CD4-positive, CD25-positive, alpha-beta regulatory T cell (primary cell): ENCODE data around the gene YBX1. TPM values are rescaled to one million over a fixed set of nuclear protein-coding genes. Genes with fewer than 3 reads are reported as not detected.
"Not testable (repeated sequence)": the region's sequence is repeated elsewhere in the genome, so short reads cannot be mapped to it uniquely, and the experiment has no call there.

Experiments used
- ATAC-seq, 2 donors: fragments of 150-1000 bp; cut with Tn5 transposase; one replicate each; pipeline ENCODE4 v1.10.0; 2021; ENCODE audit warnings: low read depth in 2 of 2, moderate number of reproducible peaks in 2 of 2, moderate library complexity in 1 of 2
- DNase-seq, 3 donors: peaks; one replicate each; pipeline versions ENCODE4 v3.0.0 to v3.0.0-alpha.2; 2012 to 2022; ENCODE audit warnings: mixed read lengths in 1 of 3
- H3K27ac ChIP-seq: one replicate; pipeline ENCODE4 v1.7.0; 2013; ENCODE audit warnings: mild to moderate bottlenecking, low read length; ENCODE audit not compliant: insufficient read depth, poor library complexity, severe bottlenecking
- H3K27me3 ChIP-seq: one replicate; pipeline ENCODE4 v1.7.0; 2013; ENCODE audit warnings: low read length; ENCODE audit not compliant: control insufficient read depth, insufficient read depth
- H3K36me3 ChIP-seq: one replicate; pipeline ENCODE4 v1.7.0; 2013; ENCODE audit warnings: mild to moderate bottlenecking, low read length, moderate library complexity; ENCODE audit not compliant: control insufficient read depth, insufficient read depth
- H3K4me1 ChIP-seq: 2 replicates; pipeline ENCODE4 v1.7.0; 2013; ENCODE audit warnings: mild to moderate bottlenecking, low read length; ENCODE audit not compliant: insufficient read depth, control insufficient read depth, poor library complexity, severe bottlenecking
- H3K4me3 ChIP-seq: one replicate; pipeline ENCODE4 v1.7.0; 2013; ENCODE audit warnings: low read depth, mild to moderate bottlenecking, low read length, moderate library complexity
- H3K9me3 ChIP-seq, 2 experiments: 1 replicate in 1 of 2; 2 replicates in 1 of 2; pipeline ENCODE4 v1.7.0; 2013; ENCODE audit warnings: low read length in 2 of 2, mild to moderate bottlenecking in 1 of 2, moderate library complexity in 1 of 2; ENCODE audit not compliant: control insufficient read depth in 2 of 2
- H3K27ac Mint-ChIP-seq, 3 donors: one replicate each; pipeline ENCODE4 v1.8.0; 2020 to 2022; ENCODE audit warnings: mild to moderate bottlenecking in 3 of 3, mixed read lengths in 3 of 3, moderate library complexity in 2 of 3
- H3K27me3 Mint-ChIP-seq: one replicate; pipeline ENCODE4 v1.8.0; 2022; ENCODE audit warnings: mild to moderate bottlenecking, mixed read lengths
- H3K36me3 Mint-ChIP-seq: one replicate; pipeline ENCODE4 v1.8.0; 2020; ENCODE audit warnings: mixed read lengths
- H3K4me1 Mint-ChIP-seq, 4 donors: one replicate each; pipeline ENCODE4 v1.8.0; 2020 to 2022; ENCODE audit warnings: mixed read lengths in 4 of 4, mild to moderate bottlenecking in 1 of 4
- H3K4me3 Mint-ChIP-seq, 4 donors: one replicate each; pipeline ENCODE4 v1.8.0; 2020 to 2022; ENCODE audit warnings: mild to moderate bottlenecking in 4 of 4, mixed read lengths in 4 of 4, moderate library complexity in 3 of 4
- H3K9me3 Mint-ChIP-seq, 7 donors: one replicate each; pipeline ENCODE4 v1.8.0; 2020 to 2022; ENCODE audit warnings: mixed read lengths in 7 of 7, mild to moderate bottlenecking in 3 of 7, moderate library complexity in 2 of 7
- polyA plus RNA-seq, 4 donors: library from polyadenylated mRNA; unstranded; fragments of 300-500 nt; fragmentation: Illumina TruSeq; gene quantifications; one replicate each; pipeline ENCODE4 v1.2.3, GENCODE V29; 2021
- total RNA-seq: library from RNA; stranded (reverse); gene quantifications from one replicate; pipeline ENCODE4 v1.2.3, GENCODE V29; 2022

The YBX1 gene
- total and polyA plus RNA-seq, 5 donors from 2014 or later = 89.9 to 323 (median 95.5) TPM

DNA sequence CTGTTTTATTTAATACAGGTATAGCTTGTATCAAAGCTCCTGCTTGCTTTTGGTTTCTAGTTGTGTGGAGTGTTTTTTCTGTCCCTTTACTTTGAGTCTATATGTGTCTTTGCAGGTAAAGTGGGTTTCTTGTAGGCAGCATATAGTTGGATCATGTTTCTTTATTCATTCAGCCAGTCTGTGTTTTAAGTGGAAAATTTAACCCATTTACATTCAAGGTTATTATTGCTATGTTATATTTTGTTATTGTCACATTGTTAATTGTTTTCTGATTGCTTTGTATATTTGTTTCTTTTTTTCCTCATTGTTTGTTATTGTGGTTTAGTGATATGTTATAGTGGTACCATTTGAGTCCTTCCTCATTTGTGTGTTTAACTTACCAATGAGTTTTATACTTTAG lies 31.1 kb downstream of the YBX1 start:
- ATAC-seq = no peak
- no peak for DNase-seq
- H3K36me3 ChIP-seq = peaks cover 13% of the 10 kb centered on the region
- peaks cover 0 to 19% (median 9%) of the 10 kb centered on the region in 7 donors for H3K9me3 Mint-ChIP-seq
- H3K9me3 ChIP-seq = peaks cover 18 to 22% of the 10 kb centered on the region in 2 experiments
- no peak overlapping the region for H3K4me3 ChIP-seq
- no peaks in the 10 kb centered on the region for H3K27me3 Mint-ChIP-seq
- H3K36me3 Mint-ChIP-seq = peaks cover 58% of the 10 kb centered on the region
- H3K27me3 ChIP-seq = no peaks in the 10 kb centered on the region
- no peak overlapping the region for H3K27ac Mint-ChIP-seq
- H3K4me1 ChIP-seq = no peaks in the 10 kb centered on the region
- no peak overlapping the region for H3K27ac ChIP-seq
- H3K4me3 Mint-ChIP-seq = no peak overlapping the region
- peaks cover 7 to 17% (median 11%) of the 10 kb centered on the region in 4 donors for H3K4me1 Mint-ChIP-seq

DNA sequence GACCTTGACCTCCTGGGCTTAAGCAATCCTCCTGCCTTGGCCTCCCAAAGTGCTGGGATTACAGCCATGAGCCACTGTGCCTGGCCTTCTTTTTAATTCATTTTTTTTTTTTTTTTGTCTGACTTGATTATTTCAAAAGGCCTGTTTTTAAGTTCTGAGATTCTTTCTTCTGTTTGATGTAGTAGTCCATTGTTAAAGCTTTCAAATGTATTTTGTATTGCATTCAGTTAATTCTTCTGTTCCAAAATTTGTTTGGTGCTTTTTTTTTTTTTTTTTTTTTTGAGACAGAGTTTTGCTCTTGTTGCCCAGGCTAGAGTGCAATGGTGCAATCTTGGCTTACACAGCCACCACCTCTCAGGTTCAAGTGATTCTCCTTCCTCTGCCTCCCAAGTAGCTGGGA lies 32.2 kb downstream of the YBX1 start:
- not testable (repeated sequence) for ATAC-seq, H3K27ac Mint-ChIP-seq, H3K27me3 ChIP-seq, DNase-seq, H3K27ac ChIP-seq, H3K4me3 Mint-ChIP-seq, H3K4me3 ChIP-seq, H3K27me3 Mint-ChIP-seq, H3K4me1 ChIP-seq
- Mint-ChIP-seq H3K36me3 (peaks cover 58% of the 10 kb centered on the region), H3K9me3 (peaks cover 0 to 19% (median 9%) of the 10 kb centered on the region in 7 donors), H3K4me1 (peaks cover 7 to 15% (median 10%) of the 10 kb centered on the region in 4 donors)
- Histone ChIP-seq H3K9me3 (peaks cover 18 to 22% of the 10 kb centered on the region in 2 experiments), H3K36me3 (peaks cover 12% of the 10 kb centered on the region)

DNA sequence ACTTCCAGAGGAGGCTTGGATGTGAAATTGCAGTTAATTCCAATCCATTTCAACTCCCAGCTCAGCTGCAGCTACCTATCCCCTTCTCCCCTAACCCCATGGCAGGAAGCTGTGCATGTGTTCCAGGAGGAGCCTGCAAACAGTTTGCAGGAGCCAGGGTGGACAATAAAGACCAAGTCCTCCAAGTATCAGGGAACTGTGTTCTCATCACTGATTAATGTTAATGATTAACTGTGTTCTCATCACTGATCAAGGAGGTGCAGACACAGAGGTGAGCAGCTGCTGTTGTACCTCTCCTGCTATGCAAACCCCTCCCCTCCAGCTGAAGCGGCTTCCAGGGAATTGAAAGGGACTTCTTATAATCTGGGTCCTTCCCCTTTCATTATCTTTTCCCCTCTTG lies 38.6 kb downstream of the YBX1 start:
- Mint-ChIP-seq H3K9me3 (peaks cover 0 to 4% (median 0%) of the 10 kb centered on the region in 7 donors), H3K4me1 (peaks cover 0 to 4% (median 1%) of the 10 kb centered on the region in 4 donors), H3K36me3 (peaks cover 22% of the 10 kb centered on the region), H3K4me3 (no peak overlapping the region), H3K27me3 (no peaks in the 10 kb centered on the region), H3K27ac (no peak overlapping the region)
- Histone ChIP-seq H3K36me3 (no peaks in the 10 kb centered on the region), H3K9me3 (no peaks in the 10 kb centered on the region), H3K27me3 (no peaks in the 10 kb centered on the region), H3K4me1 (no peaks in the 10 kb centered on the region), H3K27ac (no peak overlapping the region), H3K4me3 (no peak overlapping the region)
- ATAC-seq (no peak), DNase-seq (no peak)

DNA sequence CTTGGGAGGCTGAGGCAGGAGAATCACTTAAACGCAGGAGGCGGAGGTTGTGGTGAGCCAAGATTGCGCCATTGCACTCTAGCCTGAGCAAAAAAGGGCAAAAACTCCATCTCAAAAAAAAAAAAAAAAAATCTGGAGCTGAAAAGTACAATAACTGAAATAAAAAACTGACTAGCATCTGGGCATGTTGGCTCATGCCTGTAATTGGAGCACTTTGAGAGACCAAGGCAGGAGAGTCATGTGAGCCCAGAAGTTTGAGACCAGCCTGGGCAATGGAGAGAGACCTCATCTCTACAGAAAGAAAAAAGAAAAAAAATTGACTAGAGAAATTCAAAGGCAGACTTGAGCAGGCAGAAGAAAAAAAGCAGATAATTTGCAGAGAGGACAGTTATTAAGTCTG lies 39.7 kb downstream of the YBX1 start:
- Histone ChIP-seq H3K4me1 (no peaks in the 10 kb centered on the region), H3K27me3 (no peaks in the 10 kb centered on the region), H3K27ac (no peak overlapping the region), H3K4me3 (no peak overlapping the region), H3K36me3 (no peaks in the 10 kb centered on the region), H3K9me3 (no peaks in the 10 kb centered on the region)
- ATAC-seq (no peak), DNase-seq (no peak)
- Mint-ChIP-seq H3K36me3 (peaks cover 16% of the 10 kb centered on the region), H3K9me3 (peaks cover 0 to 4% (median 0%) of the 10 kb centered on the region in 7 donors), H3K27ac (no peak overlapping the region), H3K27me3 (no peaks in the 10 kb centered on the region), H3K4me1 (no peaks in the 10 kb centered on the region), H3K4me3 (no peak overlapping the region)

DNA sequence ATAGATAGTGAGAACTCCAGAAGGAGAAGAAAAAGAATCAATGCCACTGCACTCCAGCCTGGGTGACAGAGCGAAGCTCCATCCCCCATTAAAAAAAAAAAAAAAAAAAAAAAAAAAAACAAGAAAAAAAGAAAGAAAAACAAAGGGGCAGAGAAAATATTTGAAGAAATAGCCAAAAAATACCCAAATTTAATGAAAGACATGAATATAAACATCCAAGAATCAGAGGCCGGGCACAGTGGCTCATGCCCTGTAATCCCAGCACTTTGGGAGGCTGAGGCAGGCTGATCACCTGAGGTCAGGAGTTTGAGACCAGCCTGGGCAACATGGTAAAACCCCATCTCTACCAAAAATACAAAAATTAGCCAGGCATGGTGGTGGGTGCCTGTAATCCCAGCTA lies 40.2 kb downstream of the YBX1 start:
- H3K9me3 Mint-ChIP-seq, H3K9me3 ChIP-seq, H3K27me3 Mint-ChIP-seq, DNase-seq, H3K4me3 Mint-ChIP-seq, H3K4me1 ChIP-seq, ATAC-seq, H3K4me3 ChIP-seq, H3K27me3 ChIP-seq, H3K4me1 Mint-ChIP-seq, H3K27ac Mint-ChIP-seq, H3K27ac ChIP-seq, H3K36me3 ChIP-seq: not testable (repeated sequence)
- peaks cover 11% of the 10 kb centered on the region for H3K36me3 Mint-ChIP-seq

DNA sequence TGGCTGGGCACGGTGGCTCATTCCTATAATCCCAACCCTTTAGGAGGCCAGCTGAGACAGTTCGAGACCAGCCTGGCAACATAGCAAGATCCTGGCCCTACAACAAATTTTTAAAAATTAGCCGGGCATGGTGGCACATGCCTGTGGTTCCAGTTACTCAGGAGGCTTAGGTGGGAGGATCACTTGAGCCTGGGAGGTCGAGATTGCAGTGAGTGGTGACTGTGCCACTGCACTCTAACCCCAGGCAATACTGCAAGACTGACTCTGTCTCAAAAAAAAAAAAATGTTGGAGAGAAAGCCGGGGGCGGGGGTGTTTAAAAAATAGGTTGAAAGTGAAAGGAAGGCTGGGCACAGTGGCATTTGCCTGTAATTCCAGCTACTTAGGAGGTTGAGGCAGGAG lies 41.3 kb downstream of the YBX1 start:
- H3K9me3 Mint-ChIP-seq = no peaks in the 10 kb centered on the region

DNA sequence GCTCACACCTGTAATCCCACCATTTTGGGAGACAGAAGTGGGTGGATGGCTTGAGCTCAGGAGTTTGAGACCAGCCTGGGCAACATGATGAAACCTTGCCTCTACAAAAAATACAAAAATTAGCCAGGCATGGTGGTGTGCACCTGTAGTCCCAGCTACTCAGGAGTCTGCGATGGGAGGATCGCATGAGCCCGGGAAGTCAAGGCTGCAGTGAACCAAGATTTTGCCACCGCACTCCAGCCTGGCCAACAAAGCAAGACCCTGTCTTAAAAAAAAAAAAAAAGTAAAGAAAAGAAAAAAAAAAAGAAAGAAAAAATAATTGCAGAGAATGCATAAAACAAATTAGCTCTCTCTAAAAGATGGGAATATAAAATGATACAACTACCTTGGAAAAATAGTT lies 43.6 kb downstream of the YBX1 start:
- not testable (repeated sequence) for H3K9me3 Mint-ChIP-seq, H3K27me3 ChIP-seq, H3K36me3 ChIP-seq, H3K27ac Mint-ChIP-seq, H3K36me3 Mint-ChIP-seq, ATAC-seq, H3K9me3 ChIP-seq, H3K4me3 Mint-ChIP-seq, H3K4me1 ChIP-seq, H3K27ac ChIP-seq, H3K4me1 Mint-ChIP-seq, DNase-seq, H3K27me3 Mint-ChIP-seq, H3K4me3 ChIP-seq

More for the DNA sequence above, 41.3 kb downstream of the YBX1 start:
- Mint-ChIP-seq H3K4me3 (no peak overlapping the region), H3K36me3 (peaks cover 2% of the 10 kb centered on the region), H3K27me3 (no peaks in the 10 kb centered on the region), H3K27ac (peak overlapping the region in 1 of 3 donors; percentile 75), H3K4me1 (no peaks in the 10 kb centered on the region)
- no peaks in the 10 kb centered on the region for H3K9me3 ChIP-seq
- no peaks in the 10 kb centered on the region for H3K4me1 ChIP-seq
- H3K4me3 ChIP-seq = no peak overlapping the region
- H3K27me3 ChIP-seq = no peaks in the 10 kb centered on the region
- no peak overlapping the region for H3K27ac ChIP-seq
- no peak for ATAC-seq
- H3K36me3 ChIP-seq = no peaks in the 10 kb centered on the region
- no peak for DNase-seq

DNA sequence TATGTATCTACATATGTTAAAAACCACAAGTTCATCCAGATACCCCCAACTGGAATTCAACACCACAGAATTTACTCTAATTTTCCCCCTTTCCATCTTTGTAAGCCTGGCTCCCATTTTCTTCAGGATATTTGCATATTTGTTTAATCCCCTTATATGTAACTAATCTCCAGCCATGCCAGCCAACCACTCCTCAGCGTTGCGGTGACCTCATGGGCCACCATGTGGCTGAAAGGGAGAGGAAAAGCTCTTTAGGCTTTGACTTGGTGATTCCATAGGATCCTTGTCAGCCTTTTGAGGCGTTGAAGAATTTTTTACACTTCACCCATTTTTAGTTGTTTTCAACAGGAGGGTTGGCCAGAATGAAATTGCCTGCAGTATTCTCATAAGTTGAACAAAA lies 47.8 kb downstream of the YBX1 start:
- H3K27ac Mint-ChIP-seq = no peak overlapping the region
- Histone ChIP-seq H3K4me1 (no peaks in the 10 kb centered on the region), H3K36me3 (no peaks in the 10 kb centered on the region), H3K4me3 (no peak overlapping the region), H3K27me3 (no peaks in the 10 kb centered on the region), H3K27ac (no peak overlapping the region), H3K9me3 (no peaks in the 10 kb centered on the region)
- no peak overlapping the region for H3K4me3 Mint-ChIP-seq
- DNase-seq (no peak), ATAC-seq (no peak)
- peaks cover 4% of the 10 kb centered on the region for H3K27me3 Mint-ChIP-seq
- H3K9me3 Mint-ChIP-seq = no peaks in the 10 kb centered on the region
- peaks cover 0 to 2% (median 0%) of the 10 kb centered on the region in 4 donors for H3K4me1 Mint-ChIP-seq
- H3K36me3 Mint-ChIP-seq = no peaks in the 10 kb centered on the region
